Astrocyte (in vitro differentiated cells and primary cell): ENCODE measurements around the gene USP54.

Experiments
- CTCF ChIP-seq: IDR thresholded peaks from 2 replicates; pipeline ENCODE4 v1.5.1; 2011; ENCODE audit warnings: low read depth, mild to moderate bottlenecking, inconsistent platforms, low read length, moderate library complexity; ENCODE audit not compliant: insufficient read depth
- EZH2 ChIP-seq: IDR thresholded peaks from 2 replicates; pipeline ENCODE4 v1.6.1; 2012; ENCODE audit warnings: mild to moderate bottlenecking, low read length, inconsistent platforms; ENCODE audit not compliant: insufficient read depth

DNA sequence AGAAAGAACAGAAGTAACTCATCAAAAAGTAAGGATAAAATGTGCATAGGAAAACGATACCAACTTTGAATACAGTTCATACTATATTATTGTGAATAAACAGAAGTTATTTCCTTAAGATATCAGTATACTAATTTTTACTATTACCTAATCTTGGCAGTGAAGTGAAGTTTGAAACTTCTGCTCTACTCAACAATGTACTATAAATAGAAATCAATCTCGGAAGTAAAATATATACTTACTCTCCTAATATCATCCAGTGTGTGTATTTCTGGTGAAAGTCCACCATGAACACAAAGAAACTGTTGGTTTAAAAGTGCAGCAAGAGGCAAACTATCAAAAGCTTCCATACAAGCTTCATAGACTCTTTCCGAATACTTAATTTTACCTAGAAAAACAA is 119.9 kb downstream of the USP54 start:
- TF ChIP-seq CTCF: no peak
- TF ChIP-seq EZH2: no peak
